GM12892 (cell line): ENCODE results near the gene RADX.

Source experiments
- POLR2A ChIP-seq: IDR thresholded peaks from 2 replicates; pipeline ENCODE4 v1.6.1; 2011; ENCODE audit warnings: low read depth, low read length, control low read depth
- POLR2AphosphoS5 ChIP-seq: IDR thresholded peaks from 2 replicates; pipeline ENCODE4 v1.6.1; 2011; ENCODE audit warnings: low read depth, low read length, control low read depth
- TAF1 ChIP-seq: IDR thresholded peaks from 2 replicates; pipeline ENCODE4 v1.6.1; 2011; ENCODE audit warnings: low read depth, mild to moderate bottlenecking, control low read depth, low read length, borderline replicate concordance

DNA sequence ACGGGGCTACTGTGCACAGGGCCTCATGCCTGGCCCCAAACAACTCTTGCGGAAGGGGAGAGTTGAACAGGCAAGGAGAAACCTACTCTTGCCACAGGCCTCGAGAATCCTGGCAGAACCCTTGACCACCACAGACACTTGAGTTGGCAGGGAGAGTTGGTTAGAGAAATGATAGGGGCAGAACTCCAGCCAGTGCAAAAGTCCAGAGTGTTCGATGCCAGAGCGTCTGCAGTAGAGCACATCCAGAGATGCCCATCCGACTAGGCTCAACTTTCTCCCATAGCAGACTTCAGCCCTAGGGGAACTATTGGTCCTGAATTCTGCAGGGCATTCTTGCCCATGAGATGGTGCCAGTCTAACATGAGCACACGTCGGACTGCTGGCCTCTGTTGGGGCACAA lies 45.4 kb upstream of the RADX start:
- TF ChIP-seq POLR2AphosphoS5, result no peak
- TF ChIP-seq POLR2A, result no peak
- TF ChIP-seq TAF1, result no peak
